OCI-LY3 (cell line): ENCODE data around the gene ZSCAN25.

Experiments used
- CTCF ChIP-seq: fragments of 200-600, 300-600 bp; sonication (generic); IDR thresholded peaks from 2 replicates; pipeline ENCODE4 v1.5.1; 2014; ENCODE audit warnings: antibody characterized with exemption, low read length, low read depth
- EZH2phosphoT487 ChIP-seq: fragments of 200-600 bp; shearing (Covaris generic); IDR thresholded peaks from 2 replicates; pipeline ENCODE4 v1.6.1; 2018; ENCODE audit warnings: antibody characterized with exemption, mixed run types, low read depth

- TF ChIP-seq CTCF (no peak), EZH2phosphoT487 (no peak)
Observed at GRCh38 chr7:99629643-99630042, 12.9 kb downstream of the ZSCAN25 start.
